Lung (tissue), 12 donors: ENCODE results near the gene FOXP3. TPM values are rescaled to one million over a fixed set of nuclear protein-coding genes. Genes with fewer than 3 reads are reported as not detected.

ENCODE experiments used
- ATAC-seq: fragments of 200-7000 bp; cut with Tn5 transposase; one replicate; pipeline ENCODE4 v1.9.1; 2020; ENCODE audit warnings: moderate number of reproducible peaks; ENCODE audit not compliant: insufficient read depth, low FRiP score
- DNase-seq, 3 donors: peaks; one replicate each; pipeline ENCODE4 v3.0.0-alpha.2; 2013 to 2017
- H3K27ac ChIP-seq, 2 donors: one replicate each; pipeline ENCODE4 v1.5.1; 2013; ENCODE audit warnings: mild to moderate bottlenecking in 2 of 2, moderate library complexity in 2 of 2, control low read depth in 1 of 2, inconsistent platforms in 1 of 2, low read depth in 1 of 2, low read length in 1 of 2
- H3K27me3 ChIP-seq, 3 donors: one replicate each; pipeline ENCODE4 v1.5.1; 2013; ENCODE audit warnings: low read length in 2 of 3; ENCODE audit not compliant: control insufficient read depth in 3 of 3, insufficient read depth in 3 of 3
- H3K36me3 ChIP-seq, 4 donors: one replicate each; pipeline ENCODE4 v1.5.1; 2013; ENCODE audit warnings: low read length in 4 of 4, mild to moderate bottlenecking in 1 of 4, moderate library complexity in 1 of 4; ENCODE audit not compliant: control insufficient read depth in 4 of 4, insufficient read depth in 4 of 4
- H3K4me1 ChIP-seq, 5 donors: one replicate each; pipeline ENCODE4 v1.5.1; 2013; ENCODE audit warnings: low read length in 5 of 5, mild to moderate bottlenecking in 2 of 5, moderate library complexity in 1 of 5; ENCODE audit not compliant: control insufficient read depth in 5 of 5, insufficient read depth in 5 of 5
- H3K4me3 ChIP-seq: one replicate; pipeline ENCODE4 v1.5.1; 2013; ENCODE audit warnings: mild to moderate bottlenecking, control low read depth, moderate library complexity
- H3K9ac ChIP-seq, 2 donors: one replicate each; pipeline ENCODE4 v1.5.1; 2013; ENCODE audit warnings: low read length in 2 of 2, control low read depth in 1 of 2; ENCODE audit not compliant: insufficient read depth in 1 of 2
- H3K9me3 ChIP-seq, 4 donors: one replicate each; pipeline ENCODE4 v1.5.1; 2013; ENCODE audit warnings: low read length in 3 of 4, mild to moderate bottlenecking in 1 of 4, moderate library complexity in 1 of 4; ENCODE audit not compliant: control insufficient read depth in 4 of 4, insufficient read depth in 3 of 4
- WGBS, 2 donors: extraction: QIAGEN DNeasy Blood & Tissue Kit; methylation state at CpG; one replicate each; pipeline ENCODE4 v1.1.7; 2013; 5-methylcytosine and 5-hydroxymethylcytosine counted together
- polyA plus RNA-seq, 2 donors: library from polyadenylated mRNA; stranded (reverse); fragments of 200-250 nt; gene quantifications; one replicate each; pipeline ENCODE4 v1.2.1, GENCODE V29; 2013
- total RNA-seq, 2 donors: library from RNA; depleted of rRNA in 1 of 2; stranded (reverse); fragments of >200 nt in 1 of 2; gene quantifications; one replicate each; pipeline ENCODE4 v1.2.1, GENCODE V29; 2014 to 2021
- TF ChIP-seq, protein P1 (sequence below): IDR thresholded peaks from 2 replicates; pipeline ENCODE4 v1.5.1; 2012; ENCODE audit warnings: mild to moderate bottlenecking; ENCODE audit errors: control extremely low read depth, extremely low read depth
- donor health status: control.
- donor health status: control.
- donor health status: Bipolar disorder and iron deficiency.
- donor health status: healthy.
- donor health status: DM: yes; HTN: yes; CAD: no.

The FOXP3 gene
- total and polyA plus RNA-seq, 4 donors, result 0.12 to 1.4 (median 0.48) TPM

DNA sequence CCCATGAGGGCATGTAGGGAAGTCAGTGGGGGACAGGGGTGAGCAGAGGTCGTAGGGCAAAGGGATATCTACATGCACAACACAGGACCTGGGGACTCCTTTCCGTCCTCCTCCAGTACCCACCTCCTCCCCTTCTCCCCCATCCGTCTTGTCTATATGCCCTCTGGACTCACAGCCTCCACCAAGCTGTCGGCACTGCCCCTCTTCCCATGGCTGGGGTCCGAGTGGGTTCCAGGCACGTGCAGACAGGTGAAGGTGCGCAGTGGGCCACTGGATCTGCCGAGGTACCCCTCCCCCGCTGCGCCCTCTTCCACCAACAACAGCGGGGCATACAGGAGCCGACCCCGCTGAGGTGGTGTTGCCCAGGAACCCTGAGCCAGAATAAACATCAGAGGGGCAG, 59.1 kb downstream of the FOXP3 start:
- Histone ChIP-seq H3K9ac (no peak overlapping the region), H3K4me3 (no peak overlapping the region), H3K27ac (no peak overlapping the region), H3K4me1 (peaks cover 0 to 2% (median 0%) of the 10 kb centered on the region in 5 donors), H3K36me3 (no peaks in the 10 kb centered on the region), H3K27me3 (peaks cover 0 to 4% (median 0%) of the 10 kb centered on the region in 3 donors), H3K9me3 (no peaks in the 10 kb centered on the region)
- TF ChIP-seq, protein P1, sequence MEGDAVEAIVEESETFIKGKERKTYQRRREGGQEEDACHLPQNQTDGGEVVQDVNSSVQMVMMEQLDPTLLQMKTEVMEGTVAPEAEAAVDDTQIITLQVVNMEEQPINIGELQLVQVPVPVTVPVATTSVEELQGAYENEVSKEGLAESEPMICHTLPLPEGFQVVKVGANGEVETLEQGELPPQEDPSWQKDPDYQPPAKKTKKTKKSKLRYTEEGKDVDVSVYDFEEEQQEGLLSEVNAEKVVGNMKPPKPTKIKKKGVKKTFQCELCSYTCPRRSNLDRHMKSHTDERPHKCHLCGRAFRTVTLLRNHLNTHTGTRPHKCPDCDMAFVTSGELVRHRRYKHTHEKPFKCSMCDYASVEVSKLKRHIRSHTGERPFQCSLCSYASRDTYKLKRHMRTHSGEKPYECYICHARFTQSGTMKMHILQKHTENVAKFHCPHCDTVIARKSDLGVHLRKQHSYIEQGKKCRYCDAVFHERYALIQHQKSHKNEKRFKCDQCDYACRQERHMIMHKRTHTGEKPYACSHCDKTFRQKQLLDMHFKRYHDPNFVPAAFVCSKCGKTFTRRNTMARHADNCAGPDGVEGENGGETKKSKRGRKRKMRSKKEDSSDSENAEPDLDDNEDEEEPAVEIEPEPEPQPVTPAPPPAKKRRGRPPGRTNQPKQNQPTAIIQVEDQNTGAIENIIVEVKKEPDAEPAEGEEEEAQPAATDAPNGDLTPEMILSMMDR, result no peak
- DNase-seq, result no peak
- ATAC-seq, result no peak
- 78 to 90% methylated on average over 11 to 13 of the region's 13 CpGs for whole genome bisulfite sequencing, 2 donors

DNA sequence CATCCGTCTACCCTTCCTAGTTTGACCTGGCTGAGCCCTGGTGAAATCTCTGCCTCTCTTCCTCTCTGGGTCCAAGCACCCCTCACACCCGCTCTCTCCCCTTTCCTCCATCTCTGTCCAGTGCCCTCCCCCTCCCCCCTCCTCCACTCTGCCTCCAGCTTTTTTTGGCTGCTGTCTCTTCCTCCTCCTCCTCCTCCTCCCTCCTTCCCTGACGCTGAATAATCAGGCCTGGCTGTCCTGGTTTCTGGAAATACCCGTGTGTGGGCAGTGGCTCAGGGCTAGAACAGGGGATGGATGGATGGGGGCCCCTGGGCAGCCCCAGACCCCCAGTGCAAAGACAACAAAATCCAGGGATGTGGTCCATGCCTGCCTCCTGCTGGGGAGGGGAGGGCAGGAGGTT, 59.8 kb downstream of the FOXP3 start:
- ATAC-seq, result no peak
- Histone ChIP-seq H3K9ac (no peak overlapping the region), H3K27me3 (no peaks in the 10 kb centered on the region), H3K4me3 (no peak overlapping the region), H3K36me3 (no peaks in the 10 kb centered on the region), H3K27ac (no peak overlapping the region), H3K4me1 (peaks cover 0 to 3% (median 0%) of the 10 kb centered on the region in 5 donors), H3K9me3 (no peaks in the 10 kb centered on the region)
- TF ChIP-seq, protein P1, result no peak
- 52 to 69% methylated on average over 3 to 4 of the region's 4 CpGs for WGBS, 2 donors
- DNase-seq, result no peak

DNA sequence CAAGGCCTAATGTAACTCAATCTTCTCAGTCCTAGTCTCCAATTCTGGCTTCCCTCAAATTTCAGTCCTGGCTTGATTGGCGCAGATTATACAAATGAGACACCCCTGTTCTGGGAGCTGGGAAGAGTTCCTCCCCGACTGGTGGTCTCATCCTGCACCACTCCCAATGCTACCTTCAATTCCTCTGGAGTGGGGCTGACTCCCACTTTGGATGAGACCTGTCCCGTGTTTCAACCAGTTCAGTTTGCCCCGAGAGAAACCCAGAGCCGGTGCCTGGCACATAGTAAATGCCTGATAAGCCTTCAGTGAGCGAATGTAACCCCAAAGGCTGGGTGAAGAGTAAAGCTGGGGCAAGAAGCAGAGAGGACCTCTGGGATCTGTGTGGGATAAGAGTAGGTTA, 60.5 kb downstream of the FOXP3 start:
- Histone ChIP-seq H3K9ac (no peak overlapping the region), H3K4me1 (peaks cover 0 to 4% (median 3%) of the 10 kb centered on the region in 5 donors), H3K9me3 (no peaks in the 10 kb centered on the region), H3K27ac (no peak overlapping the region), H3K4me3 (no peak overlapping the region), H3K36me3 (no peaks in the 10 kb centered on the region), H3K27me3 (no peaks in the 10 kb centered on the region)
- TF ChIP-seq, protein P1, result no peak
- DNase-seq (no peak), ATAC-seq (no peak)
- WGBS, 2 donors, result 82 to 94% methylated on average over 6 of the region's 6 CpGs

DNA sequence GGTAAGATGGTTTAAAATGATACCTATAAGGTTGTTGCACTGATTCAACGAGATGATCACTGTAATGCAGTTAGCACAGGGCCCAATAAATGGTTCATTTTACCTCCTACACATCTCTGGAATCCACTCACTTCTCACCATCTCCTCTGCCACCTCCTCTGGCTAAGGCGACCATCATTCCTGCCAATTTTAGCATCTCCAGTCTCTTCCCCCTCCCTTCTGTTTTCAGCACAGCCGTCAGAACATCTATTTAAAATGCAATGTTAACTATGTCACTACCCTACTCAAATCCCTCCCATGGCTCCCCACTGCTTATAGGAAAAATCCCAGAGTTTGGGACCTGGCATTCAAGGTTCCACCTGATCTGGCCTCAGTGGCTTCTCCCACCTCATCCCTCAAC, 61.0 kb downstream of the FOXP3 start:
- H3K27ac ChIP-seq, result no peak overlapping the region
- WGBS, 2 donors, result 67 to 91% methylated on average over 3 of the region's 3 CpGs
- H3K27me3 ChIP-seq, result no peaks in the 10 kb centered on the region
- DNase-seq (no peak), ATAC-seq (no peak)
- no peaks in the 10 kb centered on the region for H3K9me3 ChIP-seq
- H3K36me3 ChIP-seq, result no peaks in the 10 kb centered on the region
- H3K9ac ChIP-seq, result no peak overlapping the region
- TF ChIP-seq, protein P1, result no peak
- H3K4me1 ChIP-seq, result peaks cover 0 to 8% (median 3%) of the 10 kb centered on the region in 5 donors
- H3K4me3 ChIP-seq, result no peak overlapping the region
